ENCODE data around the gene UTP4.

The UTP4 gene
- total RNA-seq, result 12.9 to 35.4 (median 19.5) reads per million in 4 experiments

DNA sequence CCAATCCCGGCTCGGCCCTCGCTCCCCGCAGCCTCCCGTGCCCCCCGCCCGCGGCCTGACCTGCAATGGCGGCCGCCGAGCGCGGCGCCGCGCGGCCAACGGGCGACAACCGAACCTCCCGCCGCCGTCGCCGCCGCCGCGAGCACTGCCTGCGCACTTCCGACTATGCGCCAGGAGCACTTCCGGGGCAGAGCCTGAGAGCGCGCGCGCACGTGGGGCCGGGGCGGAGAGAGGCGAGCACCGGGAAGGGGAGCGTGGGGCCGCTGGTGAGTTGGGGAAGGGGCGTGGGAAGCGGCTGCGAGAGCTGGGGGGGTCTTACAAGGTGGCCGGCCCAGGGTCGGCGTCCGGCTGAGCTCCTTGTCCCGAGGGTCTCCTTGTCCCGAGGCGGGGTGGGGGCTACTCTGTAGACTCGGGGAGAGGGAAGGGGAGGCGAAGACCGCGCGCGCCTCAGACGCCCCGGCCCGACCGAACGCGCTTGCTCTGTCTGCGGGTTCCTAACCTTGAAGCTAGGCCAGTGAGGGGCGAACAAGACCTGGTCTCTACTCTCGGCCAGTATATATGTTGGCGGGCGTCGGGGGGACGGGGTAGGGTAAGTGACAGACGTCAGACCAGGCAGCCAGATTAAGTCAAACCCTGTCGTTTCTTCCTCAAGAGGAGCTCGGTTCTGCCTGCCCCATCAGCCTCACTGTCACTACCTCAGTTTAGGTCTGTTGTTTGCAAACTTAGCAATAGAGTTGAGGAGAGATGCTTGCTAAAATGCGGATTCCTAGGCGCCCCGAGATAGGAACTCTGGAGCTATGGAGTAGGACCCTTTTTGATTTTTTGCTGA is at the start of gene UTP4, which contains the start of gene CHTF8:
Gene UTP4 (plus strand): TSS at position 226 of the 829 bp plus-strand sequence. CDS start 811 bp downstream, outside the sequence.
Gene CHTF8 (minus strand): TSS at position 165 of the 829 bp plus-strand sequence. CDS start 11,130 bp downstream, outside the sequence.
- DNase-seq, result peak; percentile 71

DNA sequence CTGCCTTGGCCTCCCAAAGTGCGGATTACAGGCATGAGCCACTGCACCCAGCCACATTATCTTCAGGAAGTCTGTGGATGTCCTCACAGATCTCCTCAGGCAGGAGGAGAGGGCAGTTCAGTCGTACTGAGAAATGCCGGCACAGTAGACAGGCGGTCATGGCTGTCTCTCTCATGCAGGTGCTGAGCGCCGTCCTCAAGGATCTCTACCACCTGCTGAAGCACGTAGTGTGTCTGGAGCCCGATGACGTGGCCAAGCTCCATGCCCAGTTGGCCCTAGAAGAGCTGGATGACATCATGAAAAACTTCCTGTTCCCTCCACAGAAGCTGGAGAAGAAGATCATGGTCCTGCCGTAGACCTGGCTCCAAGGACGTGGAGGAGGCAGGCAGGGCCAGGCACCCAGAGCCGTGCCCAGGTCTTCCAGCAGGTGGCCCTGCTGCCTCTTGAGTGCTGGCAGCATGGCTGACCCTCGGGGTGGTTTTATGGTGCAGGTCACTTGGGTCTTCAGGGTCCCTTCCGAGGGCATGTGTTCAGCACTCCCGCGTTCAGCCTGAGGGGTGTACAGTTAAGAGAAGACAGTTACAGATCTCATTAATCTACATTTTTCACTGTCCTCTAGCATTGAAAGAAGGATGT is 49.0 kb upstream of the UTP4 start:
- DNase-seq, result no peak

DNA sequence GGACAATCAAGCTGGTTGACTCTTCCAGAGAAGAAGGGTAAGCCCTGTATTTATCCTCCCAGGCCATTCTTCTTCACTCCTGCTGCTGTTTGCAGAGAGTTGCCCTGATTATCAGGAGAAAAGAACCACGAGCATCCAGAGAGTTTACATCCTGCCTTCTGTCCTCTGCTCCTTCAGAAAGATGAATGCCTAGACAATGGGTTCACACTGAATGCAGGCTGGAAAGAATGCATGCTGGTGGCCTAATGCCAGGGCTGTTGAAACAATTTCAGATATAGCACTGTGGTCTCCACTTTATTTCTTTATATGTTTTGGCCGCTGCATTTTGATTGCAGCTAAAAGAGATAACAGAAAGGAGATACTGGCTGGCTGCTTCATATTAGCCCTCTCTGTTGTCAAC is 48.2 kb upstream of the UTP4 start:
- DNase-seq, result no peak

- DNase-seq, result no peak
Observed at GRCh38 chr16:69085032-69085695, 47.3 kb upstream of the UTP4 start.

- DNase-seq, result no peak
Observed at GRCh38 chr16:69087161-69087581, 45.3 kb upstream of the UTP4 start.

- no peak for DNase-seq
Observed at GRCh38 chr16:69088684-69089083, 43.8 kb upstream of the UTP4 start.

- DNase-seq, result no peak
Observed at GRCh38 chr16:69089091-69089910, 43.1 kb upstream of the UTP4 start.

GRCh38 chr16:69093974-69094373 is 38.5 kb upstream of the UTP4 start:
- DNase-seq, result no peak

DNA sequence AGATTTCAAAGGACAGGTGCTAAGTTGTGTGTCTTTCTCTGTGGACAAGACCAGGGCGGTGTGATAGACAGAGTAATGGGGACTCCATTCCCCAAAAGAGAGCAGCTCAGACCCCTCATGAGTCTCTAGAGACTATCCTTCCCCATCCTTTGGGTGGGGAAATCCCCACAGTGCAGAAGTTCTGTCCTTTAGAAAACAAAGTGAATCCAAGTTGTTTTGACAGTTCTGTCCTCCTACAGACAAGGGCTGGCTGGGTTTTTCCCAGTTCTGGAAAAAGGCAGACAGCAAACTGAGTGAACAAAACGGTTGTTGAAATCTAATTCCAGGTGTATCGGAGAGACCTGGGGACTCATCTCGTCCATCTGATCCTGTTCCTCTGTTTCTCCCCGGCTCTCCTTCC is 37.9 kb upstream of the UTP4 start:
- no peak for DNase-seq

DNA sequence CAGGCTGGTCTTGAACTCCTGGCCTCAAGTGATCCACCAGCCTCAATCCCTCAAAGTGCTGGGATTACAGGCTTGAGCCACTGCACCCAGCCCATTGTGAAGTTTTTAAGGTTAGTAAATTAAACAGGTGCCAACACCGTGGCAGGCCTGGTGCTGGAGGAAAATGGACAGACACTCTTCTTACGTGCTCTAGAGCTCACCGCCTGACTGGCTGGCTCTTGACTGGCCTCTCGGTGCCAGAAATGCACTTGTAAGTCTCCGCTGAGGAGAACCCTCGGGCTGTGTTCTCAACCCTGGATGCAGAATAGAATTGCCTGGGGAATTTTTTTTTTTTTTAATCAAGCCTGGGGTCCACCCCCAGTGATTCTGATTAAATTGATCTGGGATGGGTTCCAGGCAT is 37.3 kb upstream of the UTP4 start:
- DNase-seq, result no peak

GRCh38 chr16:69100071-69100691 is 32.3 kb upstream of the UTP4 start:
- no peak for DNase-seq

- DNase-seq, result no peak
Observed at GRCh38 chr16:69105501-69106361, 26.7 kb upstream of the UTP4 start, which contains the start of gene HAS3. Gene HAS3, plus strand, starts transcription at chr16:69105653. Its CDS starts 3,743 bp downstream, at chr16:69109396.

- no peak for DNase-seq
Observed at GRCh38 chr16:69106491-69107315, 25.7 kb upstream of the UTP4 start.

DNA sequence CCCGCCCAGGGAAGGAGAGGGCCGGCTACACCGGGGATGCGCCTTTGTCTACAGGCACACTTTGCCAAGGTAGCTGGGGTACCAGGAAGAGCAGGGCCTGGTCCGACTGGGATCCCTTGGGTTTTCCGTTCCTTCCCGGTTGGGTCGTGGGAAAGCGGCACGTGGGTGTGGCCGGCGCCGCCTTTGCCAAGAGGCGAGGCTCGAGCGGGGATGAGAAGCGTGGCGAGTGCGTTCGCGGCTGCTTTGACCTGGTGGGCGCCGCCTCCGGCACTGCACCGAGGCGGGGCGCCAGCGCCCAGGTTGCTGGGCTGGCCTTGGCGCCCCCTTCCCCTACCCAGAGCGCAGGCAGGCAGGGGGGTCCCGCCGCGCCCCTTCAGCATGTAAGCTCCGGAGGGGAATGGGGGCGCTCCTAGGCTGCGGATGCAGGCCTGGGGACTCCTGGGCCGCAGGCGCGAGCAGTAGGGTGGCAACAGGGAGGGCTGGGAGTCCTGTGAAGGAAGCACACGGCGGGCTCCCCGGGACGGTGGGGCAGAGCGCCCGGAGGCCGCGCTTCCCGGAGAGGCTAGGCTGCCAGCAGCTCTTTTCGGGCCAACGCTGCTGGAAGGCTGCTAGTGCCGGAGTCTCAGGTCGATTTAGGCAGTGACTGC is 25.0 kb upstream of the UTP4 start:
- DNase-seq, result no peak

DNA sequence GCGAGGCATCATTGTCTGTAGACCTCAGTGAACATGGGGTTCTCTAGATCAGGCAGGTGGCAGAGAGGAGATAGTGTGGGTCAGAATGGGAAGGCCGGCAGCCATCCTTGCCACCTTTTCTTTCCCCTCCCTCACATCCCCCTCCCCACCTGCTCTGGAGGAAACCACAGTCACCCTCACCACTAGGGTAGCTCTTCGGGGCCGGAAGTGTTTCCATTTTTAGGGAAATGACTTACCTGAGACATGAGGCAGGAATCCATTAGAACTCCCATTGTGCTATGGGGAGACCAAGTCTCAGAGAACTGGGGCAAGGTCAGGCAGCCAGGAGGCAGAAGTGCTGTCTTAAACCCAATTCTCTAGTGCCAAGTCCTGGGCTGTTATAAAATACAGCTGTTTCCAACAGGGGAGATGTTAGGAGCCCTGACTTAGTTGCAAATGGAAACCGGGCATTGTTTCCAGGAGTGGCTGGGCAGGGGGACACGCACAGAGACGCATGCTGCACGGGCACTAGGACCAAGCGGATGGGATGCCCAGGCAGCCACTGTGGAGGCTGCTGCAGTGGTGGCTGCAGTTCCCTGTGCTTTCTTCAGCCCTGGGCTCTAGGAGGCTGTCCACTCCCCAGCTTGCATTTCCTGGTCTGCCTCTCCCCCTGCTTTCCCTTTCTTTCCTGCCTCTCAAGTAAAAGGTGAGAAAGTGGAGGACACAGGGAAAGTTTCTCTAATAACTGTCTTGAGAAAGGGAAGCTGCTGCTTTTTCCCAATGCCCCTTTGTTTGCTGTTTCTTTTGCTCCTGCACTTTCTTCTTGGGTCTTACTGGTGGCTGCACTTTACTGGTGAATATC is 24.2 kb upstream of the UTP4 start:
- DNase-seq, result no peak

DNA sequence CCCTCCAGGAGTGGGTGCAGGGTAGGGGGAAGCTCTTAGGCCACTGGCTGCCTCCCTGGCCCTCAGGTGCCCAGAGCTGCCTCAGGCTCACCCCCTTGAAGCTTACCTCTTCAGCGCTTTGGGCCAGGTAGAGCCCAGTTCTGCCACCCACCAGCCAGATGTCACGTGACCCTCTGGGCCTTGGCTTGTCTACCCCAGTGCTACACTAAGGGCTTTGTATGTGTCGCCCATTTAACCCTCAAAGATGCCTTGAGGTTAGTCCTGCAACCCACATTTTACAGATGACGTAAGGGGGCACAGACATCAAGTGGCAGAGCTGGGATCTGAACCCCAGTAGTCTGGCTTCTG is 23.6 kb upstream of the UTP4 start:
- no peak for DNase-seq

DNA sequence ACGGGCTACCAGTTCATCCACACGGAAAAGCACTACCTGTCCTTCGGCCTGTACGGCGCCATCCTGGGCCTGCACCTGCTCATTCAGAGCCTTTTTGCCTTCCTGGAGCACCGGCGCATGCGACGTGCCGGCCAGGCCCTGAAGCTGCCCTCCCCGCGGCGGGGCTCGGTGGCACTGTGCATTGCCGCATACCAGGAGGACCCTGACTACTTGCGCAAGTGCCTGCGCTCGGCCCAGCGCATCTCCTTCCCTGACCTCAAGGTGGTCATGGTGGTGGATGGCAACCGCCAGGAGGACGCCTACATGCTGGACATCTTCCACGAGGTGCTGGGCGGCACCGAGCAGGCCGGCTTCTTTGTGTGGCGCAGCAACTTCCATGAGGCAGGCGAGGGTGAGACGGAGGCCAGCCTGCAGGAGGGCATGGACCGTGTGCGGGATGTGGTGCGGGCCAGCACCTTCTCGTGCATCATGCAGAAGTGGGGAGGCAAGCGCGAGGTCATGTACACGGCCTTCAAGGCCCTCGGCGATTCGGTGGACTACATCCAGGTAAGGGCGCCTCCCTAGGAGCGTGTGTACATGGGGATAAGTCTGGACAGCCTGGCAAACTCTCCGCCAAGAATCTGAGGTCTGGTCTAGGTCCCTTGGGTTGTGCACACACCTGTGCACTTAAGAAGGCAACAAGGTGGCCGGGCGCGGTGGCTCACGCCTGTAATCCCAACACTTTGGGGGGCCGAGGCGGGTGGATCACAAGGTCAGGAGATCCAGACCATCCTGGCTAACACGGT is 22.8 kb upstream of the UTP4 start:
- DNase-seq, result no peak

DNA sequence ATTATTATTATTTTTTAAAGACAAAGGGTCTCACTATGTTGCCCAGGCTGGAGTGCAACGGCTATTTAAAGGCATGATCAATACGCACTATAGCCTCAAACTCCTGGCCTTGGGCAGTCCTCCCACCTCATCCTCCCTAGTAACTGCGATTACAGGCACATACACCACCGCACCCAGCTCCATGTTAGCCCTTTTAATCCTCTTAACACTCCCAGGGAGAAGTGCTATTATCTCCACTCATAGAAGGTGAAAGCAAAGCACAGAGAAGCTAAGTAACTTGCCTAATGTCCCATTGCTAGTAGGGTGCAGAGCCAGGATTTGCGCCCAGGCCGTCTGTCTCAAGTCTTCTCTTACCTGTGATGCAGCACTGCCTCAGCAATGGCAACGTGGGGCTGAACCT is 22.0 kb upstream of the UTP4 start:
- DNase-seq, result no peak

Data from effector CD8-positive, alpha-beta T cell (primary cell).